Stimulated activated CD4-positive, alpha-beta T cell treated with anti-CD3 and anti-CD28 coated beads, TNF-alpha, amount 100 ng/mL, for 48 hours (primary cell): Measurements from ENCODE around the gene SNED1.

Source experiments
- DNase-seq, 3 donors: peaks; one replicate each; pipeline ENCODE4 v3.0.0-alpha.2; 2020; ENCODE audit warnings: low read depth in 3 of 3

SNED1 gene

GRCh38 chr2:241029599-241030332, 31.3 kb downstream of the SNED1 start:
- no peak for DNase-seq

GRCh38 chr2:241030333-241030680, 31.9 kb downstream of the SNED1 start:
- no peak for DNase-seq

- DNase-seq, result no peak
These were observed 32.5 kb downstream of the SNED1 start for GRCh38 chr2:241030883-241031282.

- DNase-seq, result no peak
These were observed 33.2 kb downstream of the SNED1 start for GRCh38 chr2:241031436-241032165.

GRCh38 chr2:241033336-241033987, 35.0 kb downstream of the SNED1 start:
- no peak for DNase-seq

- DNase-seq, result no peak
These were observed 35.6 kb downstream of the SNED1 start for GRCh38 chr2:241033994-241034393.

GRCh38 chr2:241034490-241035141, 36.2 kb downstream of the SNED1 start:
- DNase-seq, result no peak

GRCh38 chr2:241035142-241035817, 36.9 kb downstream of the SNED1 start:
- peak in 1 of 3 donors; percentile 23 for DNase-seq

- DNase-seq, result no peak
These were observed 37.5 kb downstream of the SNED1 start for GRCh38 chr2:241035818-241036396.

- DNase-seq, result peak in 2 of 3 donors; percentile 18 to 27
These were observed 38.1 kb downstream of the SNED1 start for GRCh38 chr2:241036397-241036963.

GRCh38 chr2:241036964-241037421, 38.6 kb downstream of the SNED1 start:
- no peak for DNase-seq

- no peak for DNase-seq
These were observed 39.1 kb downstream of the SNED1 start for GRCh38 chr2:241037498-241037897.

GRCh38 chr2:241038374-241039180, 40.2 kb downstream of the SNED1 start:
- no peak for DNase-seq

- DNase-seq, result no peak
These were observed 41.0 kb downstream of the SNED1 start for GRCh38 chr2:241039416-241039815.

- no peak for DNase-seq
These were observed 41.8 kb downstream of the SNED1 start for GRCh38 chr2:241040081-241040803.

- no peak for DNase-seq
These were observed 43.3 kb downstream of the SNED1 start for GRCh38 chr2:241041589-241042158.

- no peak for DNase-seq
These were observed 45.2 kb downstream of the SNED1 start for GRCh38 chr2:241043581-241043980.

GRCh38 chr2:241047253-241048010, 49.0 kb downstream of the SNED1 start:
- DNase-seq, result no peak
